T-helper 2 cell (primary cell): ENCODE measurements around the gene SNX13.

Experiments used
- DNase-seq, 5 experiments: peaks; one replicate each; pipeline versions ENCODE4 v3.0.0 to v3.0.0-alpha.2; 2012 to 2022

The SNX13 gene

DNA sequence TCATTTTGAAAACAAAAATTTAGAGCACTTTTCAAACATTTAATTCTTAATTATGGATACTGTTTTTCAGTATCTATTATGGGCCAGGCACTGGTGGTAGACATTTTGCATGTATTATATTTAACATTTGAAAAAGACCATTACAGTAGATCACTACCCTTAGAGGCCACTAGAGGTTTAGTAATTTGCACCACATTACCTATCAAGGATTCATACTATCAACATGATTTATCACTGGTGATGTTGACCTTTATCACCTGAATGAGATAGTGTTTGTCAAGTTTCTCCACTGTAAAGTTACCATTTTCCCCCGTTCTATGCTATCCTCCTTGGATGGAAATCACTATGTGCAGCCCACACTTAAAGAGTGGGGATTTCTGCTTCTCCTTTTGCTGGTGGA lies 4.4 kb upstream of the SNX13 start:
- no peak for DNase-seq

DNA sequence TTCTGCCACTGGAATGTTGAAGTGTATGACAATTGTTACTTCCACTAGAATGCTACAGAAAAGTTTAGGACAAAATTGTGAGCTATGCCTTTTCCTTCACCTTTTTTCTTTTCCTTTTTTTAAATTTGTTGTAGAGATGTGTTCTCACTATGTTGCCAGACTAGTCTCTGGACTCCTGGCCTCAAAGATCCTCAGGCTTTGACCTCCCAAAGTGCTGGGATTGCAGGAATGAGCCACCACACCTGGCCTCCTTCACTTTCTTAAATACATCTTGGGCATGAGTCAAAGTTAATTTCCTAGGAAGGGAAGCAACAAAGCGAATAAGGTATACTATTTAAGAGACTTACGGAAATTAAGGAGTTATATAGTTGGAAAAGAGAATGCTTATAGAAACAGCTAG lies 2.7 kb upstream of the SNX13 start:
- no peak for DNase-seq

- DNase-seq = no peak
These were observed 1.9 kb upstream of the SNX13 start for GRCh38 chr7:17942231-17942630.

- DNase-seq = peak in 1 of 5 experiments; percentile 7
These were observed 697 bp upstream of the SNX13 start for GRCh38 chr7:17940951-17941431.

DNA sequence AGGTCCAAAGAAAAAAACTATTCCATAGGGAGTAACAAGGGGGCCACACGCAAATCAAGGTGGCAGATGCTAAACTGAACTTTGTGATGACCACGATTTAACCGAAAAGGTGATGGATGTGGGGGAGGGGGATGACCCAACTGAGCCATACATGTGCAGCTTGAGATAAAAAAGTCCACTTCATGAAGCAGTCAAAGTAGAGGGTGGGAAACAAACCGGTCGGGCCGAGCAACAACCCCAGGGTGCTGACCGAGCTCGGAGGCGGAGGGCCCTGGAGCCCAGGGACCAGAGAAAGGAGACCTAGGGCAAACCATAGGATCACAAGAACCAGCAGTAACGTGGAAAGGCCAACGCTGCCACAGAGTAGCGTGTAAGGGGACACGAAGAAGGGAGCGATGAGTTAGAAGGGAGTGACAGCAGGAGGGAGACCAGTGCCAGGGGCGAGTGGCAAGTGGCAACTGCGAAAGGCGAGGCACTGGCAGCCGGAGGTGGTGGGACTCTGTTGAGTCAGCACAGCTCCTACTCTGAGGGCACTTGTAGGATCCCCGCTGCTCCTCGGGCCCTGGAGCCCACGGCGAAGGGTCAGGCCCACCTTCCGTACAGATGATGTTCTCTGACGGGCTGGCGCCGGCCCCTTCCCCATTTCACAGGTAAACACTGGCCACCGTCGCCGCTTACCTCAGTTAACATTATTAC lies 540 bp downstream of the SNX13 start:
- peak in 4 of 5 experiments; percentile 19 to 62 (median 32) for DNase-seq

DNA sequence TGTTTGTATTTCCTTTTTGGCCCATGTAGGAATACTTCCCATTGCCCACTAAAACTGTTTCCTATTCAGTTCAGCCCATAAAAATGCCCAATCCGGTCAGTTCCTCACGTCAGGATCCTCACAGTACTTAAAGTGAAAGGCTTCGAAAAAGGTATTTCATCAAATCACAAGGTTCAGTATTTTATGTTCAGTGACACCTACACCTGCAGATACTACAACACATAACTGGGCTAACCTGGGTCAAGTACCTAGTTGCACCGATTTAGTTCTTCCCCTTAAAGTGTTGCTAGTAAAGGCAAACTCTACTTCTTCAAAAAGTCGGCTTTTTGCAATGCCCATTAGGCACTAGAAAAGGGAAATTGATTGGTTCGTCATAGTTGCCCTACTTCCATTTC lies 1.1 kb downstream of the SNX13 start:
- DNase-seq = no peak

- peak in 1 of 5 experiments; percentile 58 for DNase-seq
These were observed 2.7 kb downstream of the SNX13 start for GRCh38 chr7:17937506-17938120.

- DNase-seq = no peak
These were observed 4.0 kb downstream of the SNX13 start for GRCh38 chr7:17936321-17936720.

- no peak for DNase-seq
These were observed 5.6 kb downstream of the SNX13 start for GRCh38 chr7:17934612-17935240.

DNA sequence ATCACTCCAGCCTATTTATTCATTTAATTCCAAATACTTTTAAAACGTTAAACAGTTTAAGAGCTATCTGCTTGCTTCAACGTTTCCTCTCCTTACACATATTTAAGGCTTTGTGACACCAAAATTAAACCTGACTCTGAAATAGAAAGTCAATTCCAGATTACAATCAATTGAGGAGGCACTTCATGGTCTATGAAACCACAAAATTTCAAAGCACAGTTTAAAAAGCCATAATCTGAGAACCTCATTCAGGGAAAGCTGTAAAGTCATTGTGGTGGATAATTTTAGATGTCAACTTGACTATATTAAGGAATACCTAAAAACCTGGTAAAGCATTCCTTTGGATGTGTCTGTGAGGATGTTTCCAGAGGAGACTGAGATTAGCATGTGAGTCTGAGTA lies 6.2 kb downstream of the SNX13 start:
- peak in 1 of 5 experiments; percentile 64 for DNase-seq

DNA sequence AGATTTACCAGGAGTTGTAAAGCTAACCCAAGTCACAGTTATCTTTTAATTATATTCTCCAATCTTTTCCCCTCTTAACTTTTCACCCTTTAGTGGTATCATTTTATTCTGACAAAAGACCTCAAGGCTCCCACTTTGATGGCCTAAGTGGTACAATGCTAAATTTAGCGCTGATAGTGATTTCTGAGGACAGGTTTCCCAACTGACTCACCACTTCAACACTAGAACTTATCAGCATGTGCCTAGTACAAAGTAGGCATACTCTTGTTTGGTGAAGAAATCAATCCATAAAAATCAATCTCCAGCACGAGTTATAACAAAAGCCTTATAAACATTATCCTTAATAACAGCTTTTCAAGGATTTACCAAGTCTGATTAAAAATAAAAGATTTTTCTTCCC lies 7.5 kb downstream of the SNX13 start:
- no peak for DNase-seq

- no peak for DNase-seq
These were observed 9.2 kb downstream of the SNX13 start for GRCh38 chr7:17931069-17931468.

- DNase-seq = no peak
These were observed 9.7 kb downstream of the SNX13 start for GRCh38 chr7:17930546-17930945.

DNA sequence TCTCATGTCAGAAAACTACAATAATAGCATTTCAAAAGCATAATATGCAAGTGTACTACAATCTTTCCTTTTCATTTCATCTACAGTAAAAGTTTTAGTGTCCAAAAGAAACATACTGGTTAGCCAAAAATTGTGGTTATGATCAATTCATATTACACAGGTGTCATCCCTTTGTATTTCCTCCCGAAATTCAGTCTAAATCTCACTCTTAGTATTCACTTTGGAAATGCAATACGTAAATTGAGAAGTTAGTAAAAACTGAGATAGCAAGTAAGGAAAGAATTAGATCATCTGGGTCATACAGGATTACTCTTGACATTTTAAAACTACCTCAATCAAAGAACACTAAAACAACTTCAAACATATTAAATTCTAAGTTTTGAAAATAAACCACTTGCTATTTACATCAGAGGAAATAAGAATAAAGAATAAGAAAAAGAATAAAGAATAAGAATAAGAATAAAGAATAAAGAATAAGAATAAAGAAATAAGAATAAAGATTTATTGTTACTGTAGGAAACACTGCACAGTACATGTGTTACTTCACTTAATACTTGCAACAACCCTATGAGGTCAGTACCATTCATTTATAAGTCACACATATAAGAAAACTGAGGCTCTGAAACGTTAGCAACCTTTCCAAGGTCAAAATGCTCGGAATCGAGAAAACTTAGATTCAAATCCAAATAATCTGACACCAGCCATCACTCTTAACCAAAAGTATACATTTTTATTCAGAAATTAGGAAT lies 10.5 kb downstream of the SNX13 start:
- no peak for DNase-seq

- DNase-seq = no peak
These were observed 12.2 kb downstream of the SNX13 start for GRCh38 chr7:17928055-17928454.

DNA sequence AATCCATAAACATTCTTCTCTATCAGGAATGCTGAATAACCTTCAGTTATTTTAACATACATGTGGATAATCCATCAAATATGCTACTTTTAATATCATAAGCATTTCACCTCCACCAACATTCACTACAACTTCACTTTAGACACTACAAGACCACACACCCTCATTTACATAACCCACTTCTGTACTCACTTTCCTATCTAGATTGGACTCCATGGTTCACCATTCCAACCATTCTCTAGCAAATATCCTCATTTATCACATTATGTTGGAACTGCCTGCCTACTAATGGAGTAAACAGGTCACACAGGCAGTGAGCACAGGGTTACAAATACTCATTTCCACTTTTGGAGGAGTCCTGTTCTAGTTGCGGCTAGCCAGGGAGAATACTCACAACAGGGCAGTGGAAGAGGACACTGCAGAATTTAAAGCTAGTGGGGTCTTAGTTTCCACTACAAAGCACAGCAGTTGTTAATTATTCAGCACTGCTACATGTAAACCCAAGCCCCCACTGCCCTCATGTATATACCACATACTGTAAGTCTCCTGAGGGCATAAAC lies 18.4 kb downstream of the SNX13 start:
- DNase-seq = no peak

- DNase-seq = no peak
These were observed 22.5 kb downstream of the SNX13 start for GRCh38 chr7:17917842-17918241.

GRCh38 chr7:17916786-17917185 lies 23.5 kb downstream of the SNX13 start:
- DNase-seq = no peak

DNA sequence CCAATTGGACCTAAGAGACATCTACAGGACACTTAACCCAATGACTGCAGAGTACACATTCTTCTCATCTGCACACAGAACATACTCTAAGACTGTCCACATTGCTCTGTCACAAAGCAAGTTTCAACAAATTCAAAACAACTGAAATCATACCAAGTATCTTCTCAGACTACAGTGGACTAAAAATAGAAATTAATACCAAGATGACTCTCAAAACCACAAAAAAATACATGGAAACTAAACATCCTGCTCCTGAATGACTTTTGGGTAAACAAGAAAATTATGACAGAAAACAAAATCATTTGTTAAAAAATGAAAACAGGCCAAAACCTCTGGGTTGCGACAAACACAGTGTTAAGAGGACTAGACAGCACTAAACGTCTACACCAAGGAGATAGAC lies 24.5 kb downstream of the SNX13 start:
- no peak for DNase-seq

DNA sequence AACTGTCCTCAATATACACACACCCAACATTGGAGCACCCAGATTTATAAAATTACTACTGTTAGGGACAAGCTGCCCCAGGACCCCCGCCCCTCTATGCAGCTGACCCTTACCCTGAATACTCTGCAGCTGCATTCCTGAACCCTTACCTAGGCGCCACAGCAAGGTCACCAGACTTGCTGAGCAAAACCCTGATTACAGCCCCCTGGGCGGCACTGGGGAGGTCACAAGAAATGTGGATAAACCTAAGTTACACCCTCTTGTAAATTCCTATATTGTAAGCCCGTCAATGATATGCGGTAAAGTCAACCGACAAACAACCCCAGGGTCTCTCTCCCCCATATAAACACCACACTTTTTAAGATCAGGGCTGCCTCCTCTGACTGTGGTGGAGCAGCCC lies 25.1 kb downstream of the SNX13 start:
- no peak for DNase-seq

GRCh38 chr7:17913250-17913649 lies 27.0 kb downstream of the SNX13 start:
- DNase-seq = peak in 1 of 5 experiments; percentile 17

GRCh38 chr7:17912536-17913235 lies 27.6 kb downstream of the SNX13 start:
- DNase-seq = no peak
